Neural cell (in vitro differentiated cells): ENCODE data around the gene TMEM11. TPM values are rescaled to one million over a fixed set of nuclear protein-coding genes. Genes with fewer than 3 reads are reported as not detected.

ENCODE experiments used
- H2AFZ ChIP-seq: fragments of 200-600, 300-800 bp; sonication (generic), shearing (Covaris generic); 2 replicates; pipeline ENCODE4 v1.6.0; 2014; ENCODE audit warnings: low read depth, mild to moderate bottlenecking, antibody characterized with exemption, low read length, moderate library complexity
- H3F3A ChIP-seq: fragments of 200-600 bp; shearing (Covaris generic); 2 replicates; pipeline ENCODE4 v1.6.1; 2016; ENCODE audit warnings: mild to moderate bottlenecking, moderate library complexity, mixed read lengths, antibody characterized with exemption, low read length; ENCODE audit not compliant: insufficient read depth, poor library complexity, severe bottlenecking
- H3K27ac ChIP-seq: fragments of 200-600, 300-800 bp; sonication (generic), shearing (Covaris generic); 2 replicates; pipeline ENCODE4 v1.5.1; 2014; ENCODE audit warnings: mild to moderate bottlenecking, low read length, moderate library complexity
- H3K27me3 ChIP-seq: fragments of 300-800, 200-600 bp; sonication (generic), shearing (Covaris generic); 2 replicates; pipeline ENCODE4 v1.6.0; 2014; ENCODE audit warnings: mild to moderate bottlenecking, low read depth, low read length, moderate library complexity; ENCODE audit not compliant: insufficient read depth
- H3K36me3 ChIP-seq: fragments of 300-800, 200-600 bp; sonication (generic), shearing (Covaris generic); 2 replicates; pipeline ENCODE4 v1.5.1; 2014; ENCODE audit warnings: mild to moderate bottlenecking, antibody characterized with exemption, low read length, moderate library complexity; ENCODE audit not compliant: insufficient read depth
- H3K4me2 ChIP-seq: fragments of 300-800, 200-600 bp; sonication (generic), shearing (Covaris generic); 2 replicates; pipeline ENCODE4 v1.6.0; 2014; ENCODE audit warnings: mild to moderate bottlenecking, low read length
- H3K4me3 ChIP-seq: fragments of 300-800, 200-600 bp; sonication (generic), shearing (Covaris generic); 2 replicates; pipeline ENCODE4 v1.5.1; 2014; ENCODE audit warnings: mild to moderate bottlenecking, low read length, moderate library complexity
- H3K79me2 ChIP-seq: fragments of 200-600 bp; shearing (Covaris generic); replicated peaks from 2 replicates; pipeline ENCODE4 v1.6.0; 2014; ENCODE audit warnings: mild to moderate bottlenecking, low read length, moderate library complexity; ENCODE audit not compliant: insufficient read depth
- H3K9ac ChIP-seq: fragments of 300-800, 200-600 bp; sonication (generic), shearing (Covaris generic); 2 replicates; pipeline ENCODE4 v1.6.1; 2016; ENCODE audit warnings: mild to moderate bottlenecking, low read length, mixed read lengths
- H3K9me2 ChIP-seq: fragments of 200-600 bp; shearing (Covaris generic); 2 replicates; pipeline ENCODE4 v1.6.1; 2016; ENCODE audit warnings: mild to moderate bottlenecking, low read length, mixed read lengths; ENCODE audit not compliant: insufficient read depth
- H3K9me3 ChIP-seq: fragments of 200-600, 300-800 bp; sonication (generic), shearing (Covaris generic); 2 replicates; pipeline ENCODE4 v1.6.1; 2016; ENCODE audit warnings: mild to moderate bottlenecking, mixed run types, low read length, moderate library complexity, mixed read lengths
- H4K20me1 ChIP-seq: fragments of 200-600 bp; shearing (Covaris generic); 2 replicates; pipeline ENCODE4 v1.6.1; 2016; ENCODE audit warnings: mild to moderate bottlenecking, mixed run types; ENCODE audit not compliant: insufficient read depth
- CTCF ChIP-seq: fragments of 450-650 bp; IDR thresholded peaks from 2 replicates; pipeline ENCODE4 v1.5.1; 2014; ENCODE audit warnings: antibody characterized with exemption, mild to moderate bottlenecking, moderate library complexity; ENCODE audit not compliant: poor library complexity, severe bottlenecking
- EP300 ChIP-seq: fragments of 450-650 bp; conservative IDR thresholded peaks from 2 replicates; pipeline ENCODE4 v1.6.1; 2014; ENCODE audit warnings: antibody characterized with exemption, mild to moderate bottlenecking, moderate library complexity; ENCODE audit not compliant: poor library complexity, severe bottlenecking
- EZH2 ChIP-seq: fragments of 200-600, 300-800 bp; shearing (Covaris generic), sonication (generic); IDR thresholded peaks from 2 replicates; pipeline ENCODE4 v1.6.1; 2014; ENCODE audit warnings: antibody characterized with exemption, low read length, borderline replicate concordance, mild to moderate bottlenecking; ENCODE audit not compliant: insufficient read depth, poor library complexity, severe bottlenecking
- MXI1 ChIP-seq: fragments of 450-650 bp; conservative IDR thresholded peaks from 2 replicates; pipeline ENCODE4 v1.6.1; 2014; ENCODE audit warnings: antibody characterized with exemption, mild to moderate bottlenecking; ENCODE audit not compliant: poor library complexity, severe bottlenecking
- POLR2AphosphoS5 ChIP-seq: IDR thresholded peaks from 2 replicates; pipeline ENCODE4 v1.6.1; 2012
- RAD21 ChIP-seq: fragments of 450-650 bp; conservative IDR thresholded peaks from 2 replicates; pipeline ENCODE4 v1.6.1; 2014; ENCODE audit warnings: antibody characterized with exemption, mild to moderate bottlenecking, moderate library complexity
- SMC3 ChIP-seq: fragments of 450-650 bp; conservative IDR thresholded peaks from 2 replicates; pipeline ENCODE4 v1.6.1; 2014; ENCODE audit warnings: antibody characterized with exemption, mild to moderate bottlenecking, moderate library complexity; ENCODE audit not compliant: poor library complexity
- TAF1 ChIP-seq: IDR thresholded peaks from 2 replicates; pipeline ENCODE4 v1.6.1; 2012; ENCODE audit warnings: low read depth
- polyA plus RNA-seq: library from polyadenylated mRNA; depleted of rRNA; stranded (reverse); fragments of >200 nt; gene quantifications from 2 replicates; pipeline ENCODE4 v1.2.3, GENCODE V29; 2014
- TF ChIP-seq, protein P1 (sequence below): IDR thresholded peaks from 2 replicates; pipeline ENCODE4 v1.6.1; 2012; ENCODE audit warnings: borderline replicate concordance

The TMEM11 gene
- polyA plus RNA-seq, 1 donor from 2014 or later, result 24.6 TPM

DNA sequence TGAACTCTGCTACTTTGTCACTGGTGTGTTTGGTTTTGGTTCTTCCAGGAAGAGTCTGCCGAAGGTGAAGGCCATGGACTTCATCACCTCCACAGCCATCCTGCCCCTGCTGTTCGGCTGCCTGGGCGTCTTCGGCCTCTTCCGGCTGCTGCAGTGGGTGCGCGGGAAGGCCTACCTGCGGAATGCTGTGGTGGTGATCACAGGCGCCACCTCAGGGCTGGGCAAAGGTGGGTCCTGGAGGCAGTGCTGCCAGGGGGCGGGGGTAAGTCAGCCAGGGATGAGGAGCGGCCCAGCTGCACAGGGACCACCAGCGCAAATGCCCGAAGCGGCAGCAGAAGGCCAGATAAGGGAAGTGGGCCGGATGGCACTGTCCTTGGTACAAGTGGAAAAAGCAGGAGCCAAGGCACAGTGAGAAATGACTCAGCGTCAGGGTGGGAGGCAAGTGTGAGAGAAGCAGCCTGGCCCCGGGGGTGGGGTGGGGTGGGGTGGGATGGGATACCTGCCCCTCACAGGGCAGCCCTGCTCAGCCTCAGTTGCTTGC lies 41.9 kb downstream of the TMEM11 start:
- TF ChIP-seq RAD21 (no peak), EP300 (no peak), MXI1 (no peak)
- Histone ChIP-seq H3K79me2 (no peaks in the 10 kb centered on the region), H3K4me3 (no peak overlapping the region), H3K9ac (no peak overlapping the region), H3K4me2 (no peak overlapping the region), H3K9me2 (no peaks in the 10 kb centered on the region), H3K36me3 (no peaks in the 10 kb centered on the region), H4K20me1 (no peaks in the 10 kb centered on the region), H3K27me3 (no peaks in the 10 kb centered on the region), H3F3A (no peaks in the 10 kb centered on the region), H2AFZ (no peak overlapping the region), H3K27ac (no peak overlapping the region), H3K9me3 (no peaks in the 10 kb centered on the region)

DNA sequence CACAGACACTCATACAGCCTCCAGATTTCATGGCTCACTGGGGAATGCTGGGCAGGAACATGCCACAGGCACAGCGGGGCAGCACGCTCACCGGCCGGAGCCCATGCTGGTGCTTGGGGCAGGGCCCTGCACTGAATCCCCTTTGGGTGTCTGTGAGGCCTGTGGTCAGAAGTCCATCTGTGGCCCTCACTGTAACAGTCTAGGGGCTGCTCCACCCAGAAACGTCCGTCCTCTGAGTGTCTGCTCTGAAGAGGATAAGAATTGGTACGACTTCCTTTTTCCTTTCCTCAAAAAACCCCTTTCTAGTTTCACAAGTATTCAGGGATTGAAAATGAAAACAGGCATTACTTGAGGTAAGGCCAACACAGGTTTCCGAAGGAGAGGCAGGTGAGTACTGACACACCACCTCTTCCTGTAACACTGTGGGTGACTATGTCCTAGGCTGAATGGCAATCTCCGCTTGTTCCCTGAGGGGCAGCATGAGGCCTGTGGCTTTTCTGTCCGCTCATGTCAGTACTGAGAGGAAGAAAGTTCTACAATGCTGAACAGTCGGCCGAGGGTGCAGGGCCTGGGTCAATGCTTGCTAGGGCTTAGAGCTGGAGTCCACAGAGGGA lies 42.5 kb downstream of the TMEM11 start:
- Histone ChIP-seq H3K4me2 (no peak overlapping the region), H3K4me3 (no peak overlapping the region), H3K9ac (no peak overlapping the region), H3K9me3 (no peaks in the 10 kb centered on the region), H4K20me1 (no peaks in the 10 kb centered on the region), H2AFZ (no peak overlapping the region), H3K36me3 (no peaks in the 10 kb centered on the region), H3K27me3 (no peaks in the 10 kb centered on the region), H3F3A (no peaks in the 10 kb centered on the region), H3K79me2 (no peaks in the 10 kb centered on the region), H3K27ac (no peak overlapping the region), H3K9me2 (no peaks in the 10 kb centered on the region)
- TF ChIP-seq, protein P1, sequence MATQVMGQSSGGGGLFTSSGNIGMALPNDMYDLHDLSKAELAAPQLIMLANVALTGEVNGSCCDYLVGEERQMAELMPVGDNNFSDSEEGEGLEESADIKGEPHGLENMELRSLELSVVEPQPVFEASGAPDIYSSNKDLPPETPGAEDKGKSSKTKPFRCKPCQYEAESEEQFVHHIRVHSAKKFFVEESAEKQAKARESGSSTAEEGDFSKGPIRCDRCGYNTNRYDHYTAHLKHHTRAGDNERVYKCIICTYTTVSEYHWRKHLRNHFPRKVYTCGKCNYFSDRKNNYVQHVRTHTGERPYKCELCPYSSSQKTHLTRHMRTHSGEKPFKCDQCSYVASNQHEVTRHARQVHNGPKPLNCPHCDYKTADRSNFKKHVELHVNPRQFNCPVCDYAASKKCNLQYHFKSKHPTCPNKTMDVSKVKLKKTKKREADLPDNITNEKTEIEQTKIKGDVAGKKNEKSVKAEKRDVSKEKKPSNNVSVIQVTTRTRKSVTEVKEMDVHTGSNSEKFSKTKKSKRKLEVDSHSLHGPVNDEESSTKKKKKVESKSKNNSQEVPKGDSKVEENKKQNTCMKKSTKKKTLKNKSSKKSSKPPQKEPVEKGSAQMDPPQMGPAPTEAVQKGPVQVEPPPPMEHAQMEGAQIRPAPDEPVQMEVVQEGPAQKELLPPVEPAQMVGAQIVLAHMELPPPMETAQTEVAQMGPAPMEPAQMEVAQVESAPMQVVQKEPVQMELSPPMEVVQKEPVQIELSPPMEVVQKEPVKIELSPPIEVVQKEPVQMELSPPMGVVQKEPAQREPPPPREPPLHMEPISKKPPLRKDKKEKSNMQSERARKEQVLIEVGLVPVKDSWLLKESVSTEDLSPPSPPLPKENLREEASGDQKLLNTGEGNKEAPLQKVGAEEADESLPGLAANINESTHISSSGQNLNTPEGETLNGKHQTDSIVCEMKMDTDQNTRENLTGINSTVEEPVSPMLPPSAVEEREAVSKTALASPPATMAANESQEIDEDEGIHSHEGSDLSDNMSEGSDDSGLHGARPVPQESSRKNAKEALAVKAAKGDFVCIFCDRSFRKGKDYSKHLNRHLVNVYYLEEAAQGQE, result no peak
- TF ChIP-seq MXI1, result no peak
- TF ChIP-seq RAD21, result no peak
- no peak for TF ChIP-seq EP300
- TF ChIP-seq SMC3, result no peak
- TF ChIP-seq CTCF, result no peak
- TF ChIP-seq TAF1, result no peak
- TF ChIP-seq POLR2AphosphoS5, result no peak
- TF ChIP-seq EZH2, result no peak
